ENCODE measurements around the gene MTRFR.

GRCh38 chr12:123283461-123283860 lies 50.2 kb downstream of the MTRFR start:
- no peak for TF ChIP-seq SIN3A (IDR thresholded peaks at IDR 0.05; ENCODE audit: borderline replicate concordance, insufficient read depth, low read length)
- no peak for TF ChIP-seq TAF1 (IDR thresholded peaks at IDR 0.05; ENCODE audit: borderline replicate concordance, insufficient read depth, low read length)
- no peak for TF ChIP-seq REST (IDR thresholded peaks at IDR 0.05; ENCODE audit: insufficient read depth in 1 of 2, low read depth in 2 of 2, low read length in 2 of 2)
- TF ChIP-seq POLR2AphosphoS5 (IDR thresholded peaks at IDR 0.05; ENCODE audit: low read depth, low read length): no peak

Data from PFSK-1 (cell line).